Activated effector memory CD4-positive, alpha-beta T cell treated with anti-CD3 and anti-CD28 coated beads, Interleukin-2, amount 50 U/mL, for 16 hours (primary cell): ENCODE results near the gene CLINT1.
"Not testable (repeated sequence)": the region's sequence is repeated elsewhere in the genome, so short reads cannot be mapped to it uniquely, and the experiment has no call there.

Experiments
- DNase-seq: peaks from one replicate; pipeline ENCODE4 v3.0.0-alpha.2; 2020

The CLINT1 gene

GRCh38 chr5:157860898-157861890 is 2.2 kb upstream of the CLINT1 start:
- no peak for DNase-seq

GRCh38 chr5:157859227-157859575 is 256 bp upstream of the CLINT1 start:
- no peak for DNase-seq

GRCh38 chr5:157857816-157858526 is 974 bp downstream of the CLINT1 start:
- DNase-seq: no peak

GRCh38 chr5:157855404-157855994 is 3.4 kb downstream of the CLINT1 start:
- no peak for DNase-seq

DNA sequence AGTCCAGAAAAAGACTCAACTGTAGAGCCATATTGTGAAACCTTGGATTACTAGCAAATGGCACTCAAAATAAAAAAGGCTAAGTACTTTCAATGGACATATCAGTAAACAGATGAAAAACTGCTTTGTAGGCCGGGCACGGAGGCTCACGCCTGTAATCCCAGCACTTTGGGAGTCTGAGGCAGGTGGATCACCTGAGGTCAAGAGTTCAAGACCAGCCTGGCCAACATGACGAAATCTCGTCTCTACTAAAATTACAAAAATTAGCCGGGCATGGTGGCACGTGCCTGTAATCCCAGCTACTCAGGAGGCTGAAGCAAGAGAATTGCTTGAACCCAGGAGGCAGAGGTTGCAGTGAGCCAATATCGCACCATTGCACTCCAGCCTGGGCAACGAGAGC is 5.6 kb downstream of the CLINT1 start:
- not testable (repeated sequence) for DNase-seq

- no peak for DNase-seq
Measured at GRCh38 chr5:157845914-157846598, 12.9 kb downstream of the CLINT1 start.

- DNase-seq: no peak
Measured at GRCh38 chr5:157842787-157843186, 16.2 kb downstream of the CLINT1 start.

- DNase-seq: no peak
Measured at GRCh38 chr5:157842185-157842584, 16.8 kb downstream of the CLINT1 start.

GRCh38 chr5:157839157-157839795 is 19.7 kb downstream of the CLINT1 start:
- DNase-seq: no peak

DNA sequence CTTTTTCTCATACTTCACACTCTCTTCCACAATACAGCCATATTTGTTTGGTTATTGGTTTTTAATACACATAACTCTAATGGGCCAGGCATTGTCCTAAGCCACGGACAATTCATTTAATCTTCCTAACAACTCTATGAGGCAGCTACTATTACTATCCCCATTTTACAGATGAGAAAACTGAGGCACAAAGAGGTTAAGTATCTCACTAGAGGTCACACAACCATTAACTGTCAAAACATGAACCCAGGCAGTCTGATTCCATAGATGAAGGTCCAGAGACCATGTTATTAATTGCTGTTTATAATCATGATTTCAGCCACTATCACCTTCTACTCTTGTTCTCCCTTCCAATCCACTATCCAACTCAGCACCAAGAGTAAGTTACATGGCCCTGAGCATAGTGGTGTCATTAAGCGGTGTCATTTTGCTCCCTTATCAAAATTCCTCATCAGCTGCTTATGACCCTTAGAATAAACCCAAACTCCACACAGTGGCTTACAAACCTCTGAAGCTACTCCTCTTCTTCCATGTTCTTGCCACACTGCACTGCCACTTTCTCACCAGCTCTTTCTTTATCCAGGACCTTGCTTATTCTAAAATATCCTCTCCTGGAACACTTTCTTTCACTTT is 22.7 kb downstream of the CLINT1 start:
- no peak for DNase-seq

GRCh38 chr5:157835041-157835440 is 23.9 kb downstream of the CLINT1 start:
- no peak for DNase-seq

DNA sequence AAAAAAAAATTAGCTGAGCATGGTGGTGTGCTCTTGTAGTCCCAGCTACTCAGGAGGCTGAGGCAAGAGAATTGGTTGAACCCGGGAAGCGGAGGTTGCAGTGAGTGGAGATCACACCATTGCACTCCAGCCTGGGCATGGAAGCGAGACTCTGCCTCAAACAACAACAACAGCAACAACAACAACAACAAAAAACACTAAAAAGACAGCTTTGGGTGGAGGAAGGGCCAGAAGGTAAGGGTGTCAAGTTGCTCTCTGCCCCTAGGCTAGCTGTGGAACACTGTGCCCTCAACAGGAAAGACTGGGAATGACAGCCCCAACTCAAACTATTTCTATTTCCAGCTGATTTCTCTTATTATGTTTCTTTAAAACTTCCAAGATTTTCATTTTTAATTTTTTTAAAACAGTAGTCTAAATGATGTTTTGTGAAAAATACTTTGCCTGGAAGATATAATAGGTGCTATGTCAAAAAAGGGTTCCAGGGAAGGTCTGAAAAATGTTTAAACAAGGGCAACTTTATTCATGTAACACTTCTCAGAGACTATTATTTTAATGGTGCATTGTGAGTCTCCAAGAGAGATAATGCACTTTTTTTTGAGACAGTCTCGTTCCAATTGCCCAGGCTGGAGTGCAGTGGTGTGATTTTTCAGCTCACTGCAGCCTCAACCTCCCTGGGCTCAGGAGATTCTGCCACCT is 29.9 kb downstream of the CLINT1 start:
- no peak for DNase-seq

DNA sequence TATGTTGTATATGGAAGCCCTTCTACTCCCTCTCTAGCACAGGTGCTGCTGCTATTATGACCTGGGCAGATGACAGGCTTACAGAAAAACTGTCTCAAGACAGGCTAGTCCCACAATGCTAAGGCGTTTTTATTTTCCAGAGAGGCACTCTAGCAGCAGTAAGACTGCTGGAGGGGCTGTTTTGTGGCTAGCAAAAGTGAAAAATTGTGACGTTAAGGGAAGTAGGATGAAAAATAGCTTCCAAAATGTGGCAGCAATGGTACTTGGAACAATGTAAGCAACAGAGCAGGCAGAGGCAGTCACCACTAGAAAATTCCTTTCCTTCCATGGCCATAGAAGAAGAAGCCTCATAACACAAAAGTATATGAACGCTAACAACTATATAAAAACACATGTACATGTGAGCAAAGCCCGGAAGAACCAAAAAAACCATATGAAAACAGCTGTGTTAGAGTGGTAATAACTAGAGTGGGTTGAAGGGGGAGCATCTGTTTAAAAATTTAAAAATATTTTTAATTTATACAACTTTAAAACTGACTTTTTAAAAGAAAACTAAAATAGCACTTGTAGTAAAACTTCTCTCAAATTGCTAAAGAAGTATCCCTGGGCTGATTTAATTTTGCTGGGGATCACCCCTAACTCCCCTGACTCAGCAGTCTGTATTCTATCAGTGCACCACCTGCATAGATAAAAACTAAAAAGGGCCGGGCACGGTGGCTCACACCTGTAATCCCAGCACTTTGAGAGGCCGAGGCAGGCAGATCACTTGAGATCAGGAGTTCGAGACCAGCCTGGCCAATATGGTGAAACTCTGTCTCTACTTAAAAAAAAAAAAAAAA is 30.6 kb downstream of the CLINT1 start:
- no peak for DNase-seq

DNA sequence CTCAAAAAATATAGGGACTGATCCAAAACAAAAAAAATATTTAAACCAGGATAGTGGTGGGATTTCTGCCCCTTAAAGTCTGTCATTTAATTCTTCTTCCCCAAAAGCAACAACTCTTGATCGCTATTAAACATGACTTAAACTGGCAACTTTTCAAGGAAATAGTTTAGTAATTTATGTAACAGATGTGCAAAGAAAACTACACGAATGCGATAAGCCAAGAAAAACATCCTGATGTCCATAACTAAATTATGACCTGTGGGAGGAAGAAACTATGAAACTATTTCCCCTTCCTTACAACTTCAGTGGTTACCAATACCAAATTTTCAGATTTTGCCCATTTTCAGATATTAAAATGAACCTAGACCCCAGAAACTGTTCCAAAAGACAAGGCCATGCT is 31.5 kb downstream of the CLINT1 start:
- no peak for DNase-seq

DNA sequence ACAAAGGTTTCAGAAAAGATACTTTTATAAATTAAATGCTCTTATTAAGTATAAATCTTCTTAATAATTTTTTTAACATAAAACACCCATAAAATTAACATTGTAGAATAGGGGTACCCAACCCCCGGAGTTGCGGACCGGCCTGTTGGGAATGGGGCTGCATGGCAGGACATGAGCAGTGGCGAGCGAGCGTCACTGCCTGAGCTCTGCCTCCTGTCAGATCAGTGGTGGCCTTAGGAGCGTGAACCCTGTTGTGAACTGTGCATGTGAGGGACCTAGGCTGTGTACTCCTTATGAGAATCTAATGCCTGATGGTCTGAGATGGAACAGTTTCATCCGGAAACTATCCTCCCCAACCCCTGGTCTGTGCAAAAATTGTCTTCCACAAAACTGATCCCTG is 35.3 kb downstream of the CLINT1 start:
- no peak for DNase-seq

GRCh38 chr5:157821822-157822622 is 36.9 kb downstream of the CLINT1 start:
- no peak for DNase-seq

- DNase-seq: no peak
Measured at GRCh38 chr5:157821405-157821804, 37.5 kb downstream of the CLINT1 start.

GRCh38 chr5:157820593-157821252 is 38.2 kb downstream of the CLINT1 start:
- DNase-seq: no peak

DNA sequence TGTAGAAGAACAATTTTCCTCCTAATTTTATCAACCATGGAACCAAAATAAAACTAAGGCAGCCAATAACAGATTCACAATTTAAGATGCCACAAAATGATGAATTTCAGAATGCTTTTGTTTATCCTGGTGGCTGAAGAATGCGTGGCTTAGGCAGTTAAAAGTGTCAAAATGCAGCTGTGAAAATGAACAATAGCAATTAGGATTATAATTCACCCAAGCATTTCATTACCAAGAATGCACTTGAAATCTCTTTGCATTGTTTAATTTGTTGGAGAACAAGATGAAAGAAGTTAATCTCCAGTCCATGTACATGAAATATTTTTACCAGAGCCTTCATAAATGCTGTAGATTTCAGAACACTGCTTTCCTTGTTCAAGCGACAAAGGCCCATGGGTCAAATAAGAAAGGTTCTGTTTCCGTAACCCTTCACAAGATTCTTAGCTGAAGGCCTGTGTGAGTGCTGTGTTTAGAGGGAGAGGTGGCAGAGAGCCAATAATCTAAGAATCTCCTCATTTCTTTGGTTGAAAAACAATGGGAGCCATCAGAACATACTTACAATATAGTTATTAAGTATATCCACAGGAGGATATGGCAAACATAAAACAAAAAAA is 39.3 kb downstream of the CLINT1 start:
- no peak for DNase-seq
